CD4-positive, alpha-beta T cell (primary cell): ENCODE measurements around the gene LRP10. TPM values are rescaled to one million over a fixed set of nuclear protein-coding genes. Genes with fewer than 3 reads are reported as not detected.

Source experiments
- ATAC-seq: fragments of 200-7000 bp; cut with Tn5 transposase; one replicate; pipeline ENCODE4 v1.10.0; 2022; ENCODE audit warnings: mild to moderate bottlenecking; ENCODE audit not compliant: poor library complexity
- CTCF ChIA-PET: fragments of 350-600 bp; sonication (Branson Sonifier 250); formaldehyde crosslinking; loops from one replicate; lab custom pipeline; 2021; ENCODE audit warnings: antibody characterized with exemption, inconsistent platforms; lab: Charles Lee
- POLR2A ChIA-PET: fragments of 350-600 bp; sonication (Branson Sonifier 250); formaldehyde crosslinking; loops from one replicate; lab custom pipeline; 2021; ENCODE audit warnings: antibody characterized with exemption, inconsistent platforms; lab: Charles Lee
- DNase-seq, 14 experiments: peaks; one replicate each; pipeline ENCODE4 v3.0.0-alpha.2; 2013 to 2020; ENCODE audit warnings: mixed read lengths in 2 of 14
- H3K27ac ChIP-seq, 2 donors: one replicate each; pipeline versions ENCODE4 v1.5.1 to v1.7.0; 2013; ENCODE audit warnings: low read length in 2 of 2, low read depth in 1 of 2, mild to moderate bottlenecking in 1 of 2
- H3K27me3 ChIP-seq, 2 experiments: 1 replicate in 1 of 2; 2 replicates in 1 of 2; pipeline versions ENCODE4 v1.6.1 to v1.7.0; 2013; ENCODE audit warnings: low read length in 2 of 2, control low read depth in 1 of 2, mild to moderate bottlenecking in 1 of 2, moderate library complexity in 1 of 2; ENCODE audit not compliant: insufficient read depth in 2 of 2, control insufficient read depth in 1 of 2
- H3K36me3 ChIP-seq: one replicate; pipeline ENCODE4 v1.6.1; 2013; ENCODE audit warnings: low read length, control low read depth; ENCODE audit not compliant: insufficient read depth
- H3K4me1 ChIP-seq: one replicate; pipeline ENCODE4 v1.6.1; 2013; ENCODE audit warnings: low read length, control low read depth; ENCODE audit not compliant: insufficient read depth
- H3K4me3 ChIP-seq: one replicate; pipeline ENCODE4 v1.5.1; 2013; ENCODE audit warnings: mild to moderate bottlenecking, low read length, moderate library complexity
- H3K9me3 ChIP-seq, 2 experiments: 1 replicate in 1 of 2; 2 replicates in 1 of 2; pipeline versions ENCODE4 v1.6.1 to v1.7.0; 2013; ENCODE audit warnings: low read length in 2 of 2, mild to moderate bottlenecking in 2 of 2, control low read depth in 1 of 2, moderate library complexity in 1 of 2; ENCODE audit not compliant: control insufficient read depth in 1 of 2, insufficient read depth in 1 of 2
- H3K27ac Mint-ChIP-seq: one replicate; pipeline ENCODE4 v1.8.0; 2020; ENCODE audit warnings: mixed read lengths
- H3K27me3 Mint-ChIP-seq: one replicate; pipeline ENCODE4 v1.8.0; 2021; ENCODE audit warnings: mixed read lengths
- H3K36me3 Mint-ChIP-seq: one replicate; pipeline ENCODE4 v1.8.0; 2021; ENCODE audit warnings: low read depth, mixed read lengths
- H3K4me1 Mint-ChIP-seq: one replicate; pipeline ENCODE4 v1.8.0; 2021; ENCODE audit warnings: low read depth, mixed read lengths
- H3K4me3 Mint-ChIP-seq: one replicate; pipeline ENCODE4 v1.8.0; 2020; ENCODE audit warnings: mild to moderate bottlenecking, mixed read lengths
- H3K9me3 Mint-ChIP-seq: one replicate; pipeline ENCODE4 v1.8.0; 2020; ENCODE audit warnings: mixed read lengths
- intact Hi-C, 2 experiments: fragments of 100-400 bp; cut with DNase I in 1 of 2; cut with micrococcal nuclease in 1 of 2; formaldehyde crosslinking; loops; one replicate each; pipeline versions ENCODE4 v1.15.1 to v1.9.0; 2023 to 2025; cut with DNase I, micrococcal nuclease
- total RNA-seq, 174 experiments: library from RNA in 2 of 174; stranded (reverse) in 2 of 174; gene quantifications; one replicate each; pipeline ENCODE4 v1.2.3 and lab custom pipeline; 2021 to 2026
- TF ChIP-seq, protein P1 (sequence below): fragments of 200-600 bp; IDR thresholded peaks from one replicate; pipeline ENCODE4 v1.8.0; 2022; ENCODE audit warnings: antibody characterized with exemption, mild to moderate bottlenecking

LRP10 gene
- total RNA-seq, 2 experiments from 2014 or later = 52.4 to 54.6 TPM

DNA sequence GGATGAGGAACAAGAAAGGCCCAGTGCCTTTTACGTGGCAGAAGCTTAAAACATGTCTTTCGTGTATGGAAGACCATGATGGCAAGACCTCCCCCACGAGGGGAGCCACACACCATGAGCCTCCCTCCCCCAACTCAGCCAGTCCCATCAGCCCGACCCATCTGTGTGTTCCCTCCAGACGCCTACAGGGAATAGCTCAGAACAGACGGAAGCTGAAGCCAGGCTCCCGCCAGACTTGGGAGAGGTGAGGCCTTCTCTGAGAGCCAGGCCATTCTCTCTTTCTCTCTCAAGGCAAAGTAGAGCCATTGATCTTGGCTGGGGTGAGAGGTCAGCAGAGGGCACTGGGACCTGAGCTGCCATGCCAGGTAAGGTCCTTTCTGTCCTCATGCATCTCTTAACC, 20.9 kb downstream of the LRP10 start:
- Mint-ChIP-seq H3K27me3 (no peaks in the 10 kb centered on the region), H3K36me3 (peaks cover 11% of the 10 kb centered on the region), H3K4me3 (no peak overlapping the region), H3K4me1 (peaks cover 24% of the 10 kb centered on the region), H3K27ac (no peak overlapping the region), H3K9me3 (no peaks in the 10 kb centered on the region)
- Histone ChIP-seq H3K4me3 (no peak overlapping the region), H3K9me3 (no peaks in the 10 kb centered on the region), H3K36me3 (peaks cover 8% of the 10 kb centered on the region), H3K27ac (no peak overlapping the region), H3K4me1 (peaks cover 27% of the 10 kb centered on the region), H3K27me3 (no peaks in the 10 kb centered on the region)
- POLR2A ChIA-PET = no interaction called here
- intact Hi-C loops = no loop called here
- TF ChIP-seq, protein P1, sequence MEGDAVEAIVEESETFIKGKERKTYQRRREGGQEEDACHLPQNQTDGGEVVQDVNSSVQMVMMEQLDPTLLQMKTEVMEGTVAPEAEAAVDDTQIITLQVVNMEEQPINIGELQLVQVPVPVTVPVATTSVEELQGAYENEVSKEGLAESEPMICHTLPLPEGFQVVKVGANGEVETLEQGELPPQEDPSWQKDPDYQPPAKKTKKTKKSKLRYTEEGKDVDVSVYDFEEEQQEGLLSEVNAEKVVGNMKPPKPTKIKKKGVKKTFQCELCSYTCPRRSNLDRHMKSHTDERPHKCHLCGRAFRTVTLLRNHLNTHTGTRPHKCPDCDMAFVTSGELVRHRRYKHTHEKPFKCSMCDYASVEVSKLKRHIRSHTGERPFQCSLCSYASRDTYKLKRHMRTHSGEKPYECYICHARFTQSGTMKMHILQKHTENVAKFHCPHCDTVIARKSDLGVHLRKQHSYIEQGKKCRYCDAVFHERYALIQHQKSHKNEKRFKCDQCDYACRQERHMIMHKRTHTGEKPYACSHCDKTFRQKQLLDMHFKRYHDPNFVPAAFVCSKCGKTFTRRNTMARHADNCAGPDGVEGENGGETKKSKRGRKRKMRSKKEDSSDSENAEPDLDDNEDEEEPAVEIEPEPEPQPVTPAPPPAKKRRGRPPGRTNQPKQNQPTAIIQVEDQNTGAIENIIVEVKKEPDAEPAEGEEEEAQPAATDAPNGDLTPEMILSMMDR = no peak
- CTCF ChIA-PET = no interaction called here
- no peak for ATAC-seq
- no peak for DNase-seq

DNA sequence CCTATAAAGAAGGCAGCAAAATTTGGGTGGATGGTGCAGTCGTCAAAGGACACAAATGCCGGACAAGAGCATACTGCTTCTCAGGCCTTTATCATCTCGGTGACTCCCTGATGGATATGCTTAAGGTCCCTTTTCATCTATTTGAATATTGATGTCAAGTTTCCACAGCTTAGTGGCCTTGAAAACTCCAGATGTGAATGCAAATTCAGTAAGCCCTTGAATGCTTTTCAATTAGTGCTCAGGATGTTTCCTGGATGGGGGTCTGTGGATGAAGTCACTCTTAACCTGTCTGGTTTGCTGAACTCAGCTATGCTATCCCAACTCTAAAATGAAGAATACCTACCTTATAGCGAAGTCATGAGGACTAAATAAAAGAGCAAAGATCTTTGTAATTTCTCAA, 22.2 kb downstream of the LRP10 start:
- H3K36me3 ChIP-seq = peaks cover 8% of the 10 kb centered on the region
- intact Hi-C loops = no loop called here

DNA sequence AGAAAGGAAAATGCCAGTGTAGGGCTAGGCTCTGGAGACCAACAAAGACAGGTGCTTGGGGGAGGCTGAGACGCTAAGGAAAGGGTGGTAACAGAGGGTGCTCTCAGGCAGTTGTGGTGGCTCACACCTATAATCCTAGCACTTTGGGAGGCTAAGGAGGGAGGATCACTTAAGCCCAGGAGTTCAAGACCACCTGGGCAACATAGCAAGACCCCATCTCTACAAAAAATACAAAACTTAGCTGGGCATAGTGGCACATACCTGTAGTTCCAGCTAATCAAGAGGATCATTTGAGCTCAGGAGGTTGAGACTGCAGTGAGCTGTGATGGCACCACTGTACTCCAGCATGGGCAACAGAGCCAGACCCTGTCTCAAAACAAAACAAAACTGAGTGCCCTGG, 23.9 kb downstream of the LRP10 start:
- Histone ChIP-seq H3K27me3 (no peaks in the 10 kb centered on the region), H3K4me3 (no peak overlapping the region), H3K4me1 (peaks cover 7% of the 10 kb centered on the region), H3K36me3 (peaks cover 15% of the 10 kb centered on the region), H3K27ac (no peak overlapping the region), H3K9me3 (no peaks in the 10 kb centered on the region)
- intact Hi-C loops = loop anchor here in 1 of 2 experiments (5.0 kb wide), 1 partner anchor 243 kb away; no protein-coding TSS in a partner anchor
- H3K27ac Mint-ChIP-seq = no peak overlapping the region
- TF ChIP-seq, protein P1 = no peak
- no peaks in the 10 kb centered on the region for H3K9me3 Mint-ChIP-seq
- ChIA-PET CTCF (interaction anchor here (0.5 to 1.6 kb wide), 4 partner anchors 22 to 1546 kb away, joined by 3 to 8 read pairs (median 4); no protein-coding TSS in a partner anchor), POLR2A (interaction anchor here (0.6 to 2.1 kb wide), 6 partner anchors 9 to 483 kb away, joined by 3 to 11 read pairs (median 3); partner anchors contain the start of gene RBM23)
- H3K36me3 Mint-ChIP-seq = peaks cover 10% of the 10 kb centered on the region
- DNase-seq (no peak), ATAC-seq (no peak)
- peaks cover 5% of the 10 kb centered on the region for H3K4me1 Mint-ChIP-seq
- no peak overlapping the region for H3K4me3 Mint-ChIP-seq
- H3K27me3 Mint-ChIP-seq = no peaks in the 10 kb centered on the region

More for the DNA sequence above, 22.2 kb downstream of the LRP10 start:
- H3K27ac Mint-ChIP-seq = no peak overlapping the region
- POLR2A ChIA-PET = interaction anchor here (0.7 to 1.0 kb wide), 2 partner anchors 10 to 65 kb away, joined by 3 read pairs; partner anchors contain the start of gene REM2
- H3K4me1 Mint-ChIP-seq = peaks cover 12% of the 10 kb centered on the region
- CTCF ChIA-PET = interaction anchor here (1.1 kb wide), 2 partner anchors 21 to 41 kb away, joined by 3 read pairs; no protein-coding TSS in a partner anchor
- Histone ChIP-seq H3K4me1 (peaks cover 15% of the 10 kb centered on the region), H3K27me3 (no peaks in the 10 kb centered on the region), H3K9me3 (no peaks in the 10 kb centered on the region), H3K27ac (no peak overlapping the region), H3K4me3 (no peak overlapping the region)
- H3K27me3 Mint-ChIP-seq = no peaks in the 10 kb centered on the region
- H3K36me3 Mint-ChIP-seq = peaks cover 11% of the 10 kb centered on the region
- TF ChIP-seq, protein P1 = no peak
- no peak for ATAC-seq
- no peaks in the 10 kb centered on the region for H3K9me3 Mint-ChIP-seq
- no peak for DNase-seq
- no peak overlapping the region for H3K4me3 Mint-ChIP-seq
